Naive thymus-derived CD4-positive, alpha-beta T cell (primary cell): ENCODE data around the gene ACACA. TPM values are rescaled to one million over a fixed set of nuclear protein-coding genes. Genes with fewer than 3 reads are reported as not detected.

ENCODE experiments used
- ATAC-seq: fragments of 150-1000 bp; cut with Tn5 transposase; 2 replicates; pipeline ENCODE4 v1.10.0; 2021; ENCODE audit warnings: mild to moderate bottlenecking, moderate library complexity
- CTCF ChIA-PET: fragments of 350-600 bp; sonication (Branson Sonifier 250); formaldehyde crosslinking; loops from one replicate; lab custom pipeline; 2021; ENCODE audit warnings: antibody characterized with exemption; lab: Charles Lee
- POLR2A ChIA-PET: fragments of 350-600 bp; sonication (Branson Sonifier 250); formaldehyde crosslinking; loops from one replicate; lab custom pipeline; 2021; ENCODE audit warnings: antibody characterized with exemption, inconsistent platforms; lab: Charles Lee
- DNase-seq, 9 donors: peaks; one replicate each; pipeline versions ENCODE4 v3.0.0 to v3.0.0-alpha.2; 2020 to 2022; ENCODE audit warnings: mixed read lengths in 1 of 9
- H3K27ac ChIP-seq: one replicate; pipeline ENCODE4 v1.7.0; 2013; ENCODE audit warnings: mild to moderate bottlenecking, low read depth, low read length, moderate library complexity
- H3K27me3 ChIP-seq, 2 donors: one replicate each; pipeline ENCODE4 v1.7.0; 2013; ENCODE audit warnings: low read length in 2 of 2, mild to moderate bottlenecking in 2 of 2, moderate library complexity in 2 of 2; ENCODE audit not compliant: control insufficient read depth in 2 of 2, insufficient read depth in 2 of 2
- H3K36me3 ChIP-seq, 3 experiments: 1 replicate in 2 of 3; 2 replicates in 1 of 3; pipeline ENCODE4 v1.7.0; 2013; ENCODE audit warnings: low read length in 3 of 3, mild to moderate bottlenecking in 3 of 3, moderate library complexity in 1 of 3; ENCODE audit not compliant: insufficient read depth in 3 of 3, control insufficient read depth in 2 of 3
- H3K4me1 ChIP-seq, 2 donors: one replicate each; pipeline ENCODE4 v1.7.0; 2013; ENCODE audit warnings: low read length in 2 of 2, mild to moderate bottlenecking in 2 of 2, moderate library complexity in 1 of 2; ENCODE audit not compliant: control insufficient read depth in 2 of 2, insufficient read depth in 2 of 2
- H3K4me3 ChIP-seq: 2 replicates; pipeline ENCODE4 v1.7.0; 2013; ENCODE audit warnings: mild to moderate bottlenecking, low read length
- H3K9me3 ChIP-seq, 3 experiments: 1 replicate in 2 of 3; 2 replicates in 1 of 3; pipeline ENCODE4 v1.7.0; 2013; ENCODE audit warnings: low read length in 3 of 3; ENCODE audit not compliant: control insufficient read depth in 2 of 3
- H3K27ac Mint-ChIP-seq, 9 donors: one replicate each; pipeline ENCODE4 v1.8.0; 2020 to 2022; ENCODE audit warnings: mixed read lengths in 9 of 9, mild to moderate bottlenecking in 8 of 9, moderate library complexity in 5 of 9, inconsistent platforms in 2 of 9
- H3K27me3 Mint-ChIP-seq, 5 donors: one replicate each; pipeline ENCODE4 v1.8.0; 2021 to 2022; ENCODE audit warnings: mixed read lengths in 5 of 5, mild to moderate bottlenecking in 1 of 5
- H3K36me3 Mint-ChIP-seq, 5 donors: one replicate each; pipeline ENCODE4 v1.8.0; 2020 to 2022; ENCODE audit warnings: mixed read lengths in 5 of 5, mild to moderate bottlenecking in 3 of 5, inconsistent platforms in 1 of 5
- H3K4me1 Mint-ChIP-seq, 7 donors: one replicate each; pipeline ENCODE4 v1.8.0; 2020 to 2022; ENCODE audit warnings: mixed read lengths in 7 of 7, mild to moderate bottlenecking in 3 of 7, inconsistent platforms in 1 of 7
- H3K4me3 Mint-ChIP-seq, 10 donors: one replicate each; pipeline ENCODE4 v1.8.0; 2020 to 2022; ENCODE audit warnings: mild to moderate bottlenecking in 10 of 10, mixed read lengths in 10 of 10, moderate library complexity in 6 of 10, inconsistent platforms in 2 of 10
- H3K9me3 Mint-ChIP-seq, 11 donors: one replicate each; pipeline ENCODE4 v1.8.0; 2020 to 2022; ENCODE audit warnings: mixed read lengths in 11 of 11, mild to moderate bottlenecking in 4 of 11, inconsistent platforms in 1 of 11, moderate library complexity in 1 of 11
- intact Hi-C, 2 donors: fragments of 100-400 bp; cut with micrococcal nuclease; formaldehyde crosslinking; loops; one replicate each; pipeline ENCODE4 v1.15.1; 2023
- polyA plus RNA-seq, 2 donors: library from polyadenylated mRNA; unstranded; fragments of 300-500 nt; fragmentation: Illumina TruSeq; gene quantifications; one replicate each; pipeline ENCODE4 v1.2.3, GENCODE V29; 2021
- total RNA-seq, 6 experiments: library from RNA in 5 of 6; stranded (reverse) in 5 of 6; gene quantifications; 1 replicate in 5 of 6; 2 replicates in 1 of 6; pipeline ENCODE4 v1.2.3 and lab custom pipeline; 2021 to 2026

ACACA gene
- total and polyA plus RNA-seq, 7 experiments from 2014 or later = 6.1 to 47.0 (median 14.5) TPM

GRCh38 chr17:37065486-37066321 lies 340.9 kb downstream of the ACACA start:
- DNase-seq (no peak), ATAC-seq (no peak)
- no peak overlapping the region for H3K27ac ChIP-seq
- H3K27me3 ChIP-seq = no peaks in the 10 kb centered on the region
- H3K4me3 Mint-ChIP-seq = no peak overlapping the region
- peaks cover 0 to 15% (median 6%) of the 10 kb centered on the region in 5 donors for H3K27me3 Mint-ChIP-seq
- CTCF ChIA-PET = interaction anchor here (0.8 kb wide), 1 partner anchor 42 kb away, joined by 3 read pairs; no protein-coding TSS in a partner anchor
- no peaks in the 10 kb centered on the region for H3K36me3 Mint-ChIP-seq
- no peaks in the 10 kb centered on the region for H3K9me3 Mint-ChIP-seq
- H3K4me1 ChIP-seq = no peaks in the 10 kb centered on the region
- H3K9me3 ChIP-seq = no peaks in the 10 kb centered on the region
- intact Hi-C loops = no loop called here
- no peaks in the 10 kb centered on the region for H3K36me3 ChIP-seq
- no peak overlapping the region for H3K27ac Mint-ChIP-seq
- POLR2A ChIA-PET = no interaction called here
- no peak overlapping the region for H3K4me3 ChIP-seq
- H3K4me1 Mint-ChIP-seq = no peaks in the 10 kb centered on the region

DNA sequence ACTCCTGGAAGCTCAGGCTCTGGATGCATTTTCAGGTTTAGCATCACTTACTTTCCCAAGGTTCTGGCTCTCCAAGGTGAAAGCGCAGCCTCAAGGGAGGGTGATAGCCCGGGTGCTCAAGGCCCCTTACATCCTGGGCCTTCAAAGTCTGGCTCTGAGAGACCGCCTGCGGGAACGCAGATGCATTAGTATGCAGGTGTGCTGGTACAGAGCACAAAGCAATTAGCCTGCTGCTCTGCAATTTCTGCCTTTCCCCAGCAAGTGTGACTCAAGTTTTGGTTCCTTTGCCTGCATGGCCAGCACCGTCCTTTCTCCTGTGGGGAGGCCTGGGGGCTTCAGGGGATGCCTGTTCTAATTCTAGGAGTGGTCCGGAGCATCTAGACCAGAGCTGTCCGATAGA lies 341.7 kb downstream of the ACACA start:
- H3K4me3 ChIP-seq = no peak overlapping the region
- ChIA-PET POLR2A (no interaction called here), CTCF (no interaction called here)
- no peak for ATAC-seq
- H3K36me3 Mint-ChIP-seq = no peaks in the 10 kb centered on the region
- H3K36me3 ChIP-seq = no peaks in the 10 kb centered on the region
- intact Hi-C loops = no loop called here
- H3K27me3 Mint-ChIP-seq = peaks cover 0 to 15% (median 6%) of the 10 kb centered on the region in 5 donors
- no peaks in the 10 kb centered on the region for H3K9me3 ChIP-seq
- H3K27me3 ChIP-seq = no peaks in the 10 kb centered on the region
- no peak overlapping the region for H3K27ac Mint-ChIP-seq
- H3K9me3 Mint-ChIP-seq = no peaks in the 10 kb centered on the region
- H3K4me3 Mint-ChIP-seq = no peak overlapping the region
- DNase-seq = no peak
- no peak overlapping the region for H3K27ac ChIP-seq
- H3K4me1 ChIP-seq = no peaks in the 10 kb centered on the region
- H3K4me1 Mint-ChIP-seq = no peaks in the 10 kb centered on the region

GRCh38 chr17:37064206-37064605 lies 342.4 kb downstream of the ACACA start:
- CTCF ChIA-PET = no interaction called here
- no peaks in the 10 kb centered on the region for H3K36me3 Mint-ChIP-seq
- ATAC-seq = no peak

GRCh38 chr17:37062021-37062420 lies 344.6 kb downstream of the ACACA start:
- Histone ChIP-seq H3K4me3 (no peak overlapping the region), H3K9me3 (no peaks in the 10 kb centered on the region), H3K36me3 (peaks cover 0 to 4% (median 0%) of the 10 kb centered on the region in 3 experiments), H3K27me3 (no peaks in the 10 kb centered on the region), H3K4me1 (no peaks in the 10 kb centered on the region), H3K27ac (no peak overlapping the region)
- Mint-ChIP-seq H3K36me3 (peaks cover 0 to 10% (median 5%) of the 10 kb centered on the region in 5 donors), H3K27me3 (peaks cover 0 to 6% (median 2%) of the 10 kb centered on the region in 5 donors), H3K4me1 (no peaks in the 10 kb centered on the region), H3K4me3 (no peak overlapping the region), H3K9me3 (no peaks in the 10 kb centered on the region), H3K27ac (no peak overlapping the region)
- no peak for ATAC-seq
- CTCF ChIA-PET = no interaction called here
- DNase-seq = no peak
- POLR2A ChIA-PET = no interaction called here
- intact Hi-C loops = no loop called here

More at GRCh38 chr17:37064206-37064605, 342.4 kb downstream of the ACACA start:
- H3K27me3 Mint-ChIP-seq = peaks cover 0 to 15% (median 6%) of the 10 kb centered on the region in 5 donors
- H3K4me1 Mint-ChIP-seq = no peaks in the 10 kb centered on the region
- H3K4me3 Mint-ChIP-seq = no peak overlapping the region
- no peaks in the 10 kb centered on the region for H3K9me3 Mint-ChIP-seq
- intact Hi-C loops = no loop called here
- Histone ChIP-seq H3K27me3 (no peaks in the 10 kb centered on the region), H3K27ac (no peak overlapping the region), H3K9me3 (no peaks in the 10 kb centered on the region), H3K36me3 (no peaks in the 10 kb centered on the region), H3K4me1 (no peaks in the 10 kb centered on the region), H3K4me3 (no peak overlapping the region)
- H3K27ac Mint-ChIP-seq = no peak overlapping the region
- DNase-seq = no peak
- POLR2A ChIA-PET = no interaction called here

DNA sequence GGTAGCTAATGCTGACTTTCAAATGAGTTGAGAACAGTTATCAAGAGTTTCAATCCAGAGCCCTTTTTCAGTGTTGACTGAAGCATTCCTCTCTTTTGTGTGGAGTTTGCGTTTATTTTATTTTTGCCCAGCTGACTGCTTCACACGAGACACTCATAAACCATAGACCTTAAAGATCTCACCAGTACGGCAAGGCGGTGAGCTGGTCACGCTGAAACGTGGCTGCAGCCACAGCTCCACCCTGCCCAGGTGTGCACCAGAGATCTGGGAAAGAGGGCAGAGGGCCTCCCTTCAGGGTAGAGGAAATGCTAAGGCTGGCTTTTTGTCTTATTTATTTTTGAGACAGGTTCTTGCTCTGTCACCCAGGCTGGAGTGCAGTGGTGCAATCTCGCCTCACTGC lies 345.7 kb downstream of the ACACA start:
- no peak overlapping the region for H3K4me3 Mint-ChIP-seq

GRCh38 chr17:37060094-37060493 lies 346.5 kb downstream of the ACACA start:
- no peak overlapping the region for H3K4me3 ChIP-seq
- H3K27me3 Mint-ChIP-seq = peaks cover 0 to 2% (median 0%) of the 10 kb centered on the region in 5 donors
- H3K27me3 ChIP-seq = no peaks in the 10 kb centered on the region
- no peak overlapping the region for H3K4me3 Mint-ChIP-seq
- H3K9me3 ChIP-seq = no peaks in the 10 kb centered on the region
- DNase-seq = no peak
- H3K4me1 ChIP-seq = no peaks in the 10 kb centered on the region
- intact Hi-C loops = no loop called here
- no peaks in the 10 kb centered on the region for H3K4me1 Mint-ChIP-seq
- H3K27ac ChIP-seq = no peak overlapping the region
- H3K36me3 ChIP-seq = peaks cover 0 to 17% (median 5%) of the 10 kb centered on the region in 3 experiments
- no peak for ATAC-seq
- ChIA-PET CTCF (no interaction called here), POLR2A (no interaction called here)
- no peak overlapping the region for H3K27ac Mint-ChIP-seq
- H3K36me3 Mint-ChIP-seq = peaks cover 0 to 27% (median 16%) of the 10 kb centered on the region in 5 donors
- H3K9me3 Mint-ChIP-seq = no peaks in the 10 kb centered on the region

More for the DNA sequence above, 345.7 kb downstream of the ACACA start:
- Mint-ChIP-seq H3K36me3 (peaks cover 0 to 21% (median 14%) of the 10 kb centered on the region in 5 donors), H3K4me1 (no peaks in the 10 kb centered on the region), H3K9me3 (no peaks in the 10 kb centered on the region), H3K27ac (no peak overlapping the region), H3K27me3 (peaks cover 0 to 2% (median 0%) of the 10 kb centered on the region in 5 donors)
- Histone ChIP-seq H3K27me3 (no peaks in the 10 kb centered on the region), H3K9me3 (no peaks in the 10 kb centered on the region), H3K4me1 (no peaks in the 10 kb centered on the region), H3K36me3 (peaks cover 0 to 12% (median 5%) of the 10 kb centered on the region in 3 experiments), H3K27ac (no peak overlapping the region), H3K4me3 (no peak overlapping the region)
- intact Hi-C loops = no loop called here
- CTCF ChIA-PET = no interaction called here
- no peak for ATAC-seq
- DNase-seq = no peak
- POLR2A ChIA-PET = no interaction called here
